HEK293T (cell line): ENCODE measurements around the gene JAK3.

Source experiments
- ARNT ChIP-seq: fragments of 450-650 bp; IDR thresholded peaks from 2 replicates; pipeline ENCODE4 v1.6.1; 2017; ENCODE audit warnings: mild to moderate bottlenecking
- BHLHE40 ChIP-seq: fragments of 450-650 bp; IDR thresholded peaks from 2 replicates; pipeline ENCODE4 v1.6.1; 2016; ENCODE audit warnings: mild to moderate bottlenecking, moderate library complexity, borderline replicate concordance
- ELF4 ChIP-seq: fragments of 450-650 bp; IDR thresholded peaks from 2 replicates; pipeline ENCODE4 v1.6.1; 2017; ENCODE audit warnings: antibody characterized with exemption
- FOXA1 ChIP-seq: fragments of 450-650 bp; IDR thresholded peaks from 2 replicates; pipeline ENCODE4 v1.6.1; 2016; ENCODE audit warnings: mild to moderate bottlenecking
- FOXK2 ChIP-seq: fragments of 450-650 bp; IDR thresholded peaks from 2 replicates; pipeline ENCODE4 v1.6.1; 2016; ENCODE audit warnings: mild to moderate bottlenecking
- FOXM1 ChIP-seq: fragments of 450-650 bp; IDR thresholded peaks from 2 replicates; pipeline ENCODE4 v1.6.1; 2017; ENCODE audit warnings: mild to moderate bottlenecking, borderline replicate concordance
- HDGF ChIP-seq: fragments of 450-650 bp; IDR thresholded peaks from 2 replicates; pipeline ENCODE4 v1.6.1; 2017; ENCODE audit warnings: antibody characterized with exemption, borderline replicate concordance
- PKNOX1 ChIP-seq: fragments of 450-650 bp; IDR thresholded peaks from 2 replicates; pipeline ENCODE4 v1.6.1; 2016
- SP1 ChIP-seq: fragments of 450-650 bp; IDR thresholded peaks from 2 replicates; pipeline ENCODE4 v1.6.1; 2017
- SUZ12 ChIP-seq: fragments of 450-650 bp; IDR thresholded peaks from 2 replicates; pipeline ENCODE4 v1.6.1; 2016; ENCODE audit warnings: mild to moderate bottlenecking
- TARDBP ChIP-seq: fragments of 450-650 bp; IDR thresholded peaks from 2 replicates; pipeline ENCODE4 v1.6.1; 2016

DNA sequence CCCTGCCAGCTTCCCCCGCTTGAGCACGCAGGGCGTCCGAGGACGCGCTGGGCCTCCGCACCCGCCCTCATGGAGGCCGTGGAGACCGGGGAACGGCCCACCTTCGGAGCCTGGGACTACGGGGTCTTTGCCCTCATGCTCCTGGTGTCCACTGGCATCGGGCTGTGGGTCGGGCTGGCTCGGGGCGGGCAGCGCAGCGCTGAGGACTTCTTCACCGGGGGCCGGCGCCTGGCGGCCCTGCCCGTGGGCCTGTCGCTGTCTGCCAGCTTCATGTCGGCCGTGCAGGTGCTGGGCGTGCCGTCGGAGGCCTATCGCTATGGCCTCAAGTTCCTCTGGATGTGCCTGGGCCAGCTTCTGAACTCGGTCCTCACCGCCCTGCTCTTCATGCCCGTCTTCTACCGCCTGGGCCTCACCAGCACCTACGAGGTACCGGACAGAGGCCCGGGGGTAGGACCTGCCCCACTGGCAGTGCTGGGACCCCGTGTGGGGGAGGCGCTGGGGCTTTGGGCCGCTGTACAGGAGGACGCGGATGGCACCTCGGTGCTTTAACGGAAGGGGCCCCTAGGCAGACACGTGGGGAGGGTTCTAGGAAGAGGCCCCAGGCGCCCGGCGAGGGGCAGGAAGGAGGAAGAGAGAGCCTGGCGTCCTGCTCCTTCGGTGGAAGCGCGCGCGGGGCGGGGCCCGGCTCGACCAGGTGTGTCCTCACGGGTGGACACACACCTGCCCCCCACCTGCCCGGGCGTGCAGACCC is 24.6 kb upstream of the JAK3 start:
- TF ChIP-seq FOXM1 (no peak), SUZ12 (no peak), SP1 (no peak), BHLHE40 (no peak), ELF4 (no peak), HDGF (no peak), FOXA1 (no peak), FOXK2 (no peak), TARDBP (no peak), ARNT (no peak), PKNOX1 (no peak)
